ENCODE results near the gene SEMA6A.

DNA sequence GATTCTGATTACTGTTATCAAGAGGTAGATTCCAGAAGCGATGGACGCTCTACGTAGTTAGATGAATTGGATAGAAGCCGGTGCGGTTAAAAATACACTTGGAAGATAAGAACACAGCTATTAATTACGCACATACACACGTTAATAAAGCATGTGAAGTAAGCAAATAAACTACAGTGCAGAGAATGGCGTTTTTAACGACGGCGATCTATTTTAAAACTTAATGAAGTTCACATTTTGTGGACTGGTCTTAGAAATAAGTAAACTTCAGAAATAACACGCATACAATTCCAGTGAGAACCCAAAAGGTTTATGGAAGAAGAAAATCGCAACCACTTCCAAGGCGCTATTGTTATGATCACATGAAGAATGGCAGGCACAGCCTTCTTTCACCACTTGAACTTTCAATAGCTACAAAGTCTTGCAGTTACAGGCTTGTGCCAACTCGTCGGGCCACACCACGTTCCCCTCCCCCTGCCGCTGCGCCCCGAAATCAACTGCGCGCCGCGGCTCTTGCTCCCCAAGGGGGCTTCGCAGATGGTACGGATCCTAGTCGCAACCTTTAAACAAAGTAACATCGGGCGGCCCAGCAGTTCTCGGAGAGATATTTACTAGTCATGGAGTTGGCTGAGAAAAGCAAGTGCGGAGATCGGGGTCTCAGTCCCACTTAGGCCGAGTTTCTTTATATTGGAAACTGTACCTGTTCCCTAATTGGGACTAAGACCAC is 866 bp upstream of the SEMA6A start:
- TF ChIP-seq POLR2A (IDR thresholded peaks at IDR 0.05; ENCODE audit: low read depth, low read length) = no peak
- TF ChIP-seq EGR1 (IDR thresholded peaks at IDR 0.05; ENCODE audit: borderline replicate concordance in 1 of 2, low read depth in 2 of 2, low read length in 2 of 2) = no peak
- no peak for TF ChIP-seq CEBPB (IDR thresholded peaks at IDR 0.05; ENCODE audit: borderline replicate concordance in 1 of 2, low read depth in 2 of 2, low read length in 2 of 2)
- no peak for TF ChIP-seq E2F4 (IDR thresholded peaks at IDR 0.05; ENCODE audit: low read depth, low read length)
- no peak for TF ChIP-seq CTCF (IDR thresholded peaks at IDR 0.05 in 2 of 3, conservative IDR thresholded peaks at IDR 0.05 in 1 of 3; ENCODE audit: control insufficient read depth in 2 of 3, extremely low read depth in 1 of 3, insufficient read depth in 1 of 3, low read depth in 3 of 3, low read length in 3 of 3)
